Heart left ventricle (tissue), 13 donors: ENCODE results near the gene PTGR3.

ENCODE experiments used
- CTCF ChIP-seq, 12 donors: fragments of 200-600 bp; sonication (generic) in 4 of 12; IDR thresholded peaks; one replicate each; pipeline versions ENCODE4 v1.5.0 to v1.8.0; 2018 to 2022; ENCODE audit warnings: antibody characterized with exemption in 12 of 12, mild to moderate bottlenecking in 5 of 12
- POLR2A ChIP-seq, 2 donors: fragments of 450-650 bp; IDR thresholded peaks; one replicate each; pipeline ENCODE4 v1.6.1; 2017; ENCODE audit warnings: antibody characterized with exemption in 2 of 2, mild to moderate bottlenecking in 2 of 2, moderate library complexity in 2 of 2
- donor health status: ischemic (EF 13 %, LVEDD 7.1; RV severe dilation, severe dysfunction).
- donor health status: DM: no; HTN: yes; CAD: no.
- donor health status: DM: no; HTN: no; CAD: no.
- donor health status: ischemic (EF 25% LVEDD 6.9; RV normal size, moderate dysfunction).
- donor health status: ischemic (EF 25% LVEDD 5.7; RV mildly dilated, moderate dysfunction).
- donor health status: ischemic (EF 35%, LVEDD 5.7; RV mildly dilated, moderate dysfunction).
- donor health status: nonischemic (EF 11% LVEDD 7.7; RV severe dilation, severe dysfunction).
- donor health status: DM: yes; HTN: yes; CAD: no.
- donor health status: PGD.
- donor health status: ischemic (EF 29% LVEDD 5.4; RV normal size, mild dysfunction).
- donor health status: nonischemic (EF 23%, LVEDD 6.1; RV moderate dilation, normal function).

GRCh38 chr18:75249175-75249518 is 40.2 kb upstream of the PTGR3 start:
- TF ChIP-seq CTCF (IDR thresholded peaks at IDR 0.05) = no peak
- TF ChIP-seq POLR2A (IDR thresholded peaks at IDR 0.05) = no peak
